GM23248 (cell line): ENCODE measurements around the gene HERC4.

Experiments
- EZH2 ChIP-seq: fragments of 200-600 bp; sonication (generic); IDR thresholded peaks from 2 replicates; pipeline ENCODE4 v1.6.1; 2018; ENCODE audit warnings: antibody characterized with exemption, mild to moderate bottlenecking; ENCODE audit not compliant: insufficient read depth, poor library complexity, severe bottlenecking
- EZH2phosphoT487 ChIP-seq: fragments of 200-600 bp; sonication (generic); IDR thresholded peaks from 2 replicates; pipeline ENCODE4 v1.6.1; 2018; ENCODE audit warnings: antibody characterized with exemption, moderate library complexity, mild to moderate bottlenecking, low read depth; ENCODE audit not compliant: insufficient read depth

DNA sequence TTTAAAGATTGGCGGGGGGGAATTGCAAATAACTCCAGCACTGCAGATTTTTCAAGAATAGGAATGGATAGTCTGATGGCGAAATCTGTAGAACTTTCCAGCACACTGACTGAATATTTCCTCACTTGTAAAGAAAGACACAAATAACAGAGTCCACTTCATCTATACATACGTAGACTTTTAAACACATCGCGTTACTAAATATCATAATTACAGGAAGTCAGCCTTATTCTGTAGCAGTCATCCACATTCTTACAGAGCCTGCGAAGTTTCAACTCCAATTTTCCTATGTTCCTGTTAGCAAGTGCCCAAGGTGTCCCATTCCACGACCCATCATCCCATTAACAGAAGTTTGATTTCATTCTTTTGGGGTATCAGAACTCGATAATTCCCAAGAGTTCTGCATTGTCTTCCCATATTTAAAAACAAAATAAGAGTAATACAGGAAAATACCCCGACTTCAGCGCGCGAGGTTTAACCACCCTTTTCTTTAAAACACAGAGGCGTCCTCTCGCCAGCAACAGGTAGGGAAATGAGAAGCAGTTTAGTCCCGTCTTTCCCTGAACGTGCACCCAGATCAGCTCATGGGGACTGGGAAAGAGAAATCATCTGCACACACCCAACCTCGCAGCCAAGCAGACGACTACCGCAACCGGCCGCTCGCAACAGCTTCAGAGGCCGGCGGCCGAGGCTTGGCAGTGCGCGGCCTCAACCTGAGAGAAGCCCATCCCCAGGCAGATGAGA lies 880 bp downstream of the HERC4 start:
- TF ChIP-seq EZH2phosphoT487 (no peak), EZH2 (no peak)
